Measurements from ENCODE around the gene TMPRSS12.

- TF ChIP-seq CTCF (IDR thresholded peaks at IDR 0.05) (no peak), EP300 (IDR thresholded peaks at IDR 0.05) (no peak)
Measured at GRCh38 chr12:50848963-50849362, 6.2 kb downstream of the TMPRSS12 start.
